PFSK-1 (cell line): ENCODE results near the gene FRMD4A.

Experiments
- FOXP2 ChIP-seq: optimal IDR thresholded peaks from 2 replicates; pipeline ENCODE3; 2011; ENCODE audit warnings: borderline replicate concordance, control low read depth, inconsistent platforms; ENCODE audit not compliant: insufficient read depth; ENCODE audit errors: extremely low read length, extremely low read depth
- POLR2AphosphoS5 ChIP-seq: IDR thresholded peaks from 2 replicates; pipeline ENCODE4 v1.6.1; 2012; ENCODE audit warnings: low read depth, mild to moderate bottlenecking, control low read depth, low read length, moderate library complexity
- SIN3A ChIP-seq: IDR thresholded peaks from 2 replicates; pipeline ENCODE4 v1.6.1; 2012; ENCODE audit warnings: mild to moderate bottlenecking, low read length, moderate library complexity, borderline replicate concordance; ENCODE audit not compliant: insufficient read depth
- TAF1 ChIP-seq: IDR thresholded peaks from 2 replicates; pipeline ENCODE4 v1.6.1; 2012; ENCODE audit warnings: low read length, control low read depth, borderline replicate concordance; ENCODE audit not compliant: insufficient read depth
- TF ChIP-seq, protein P1 (sequence below), 2 experiments: IDR thresholded peaks; 2 replicates each; pipeline versions ENCODE4 v1.6.1 to v1.8.0; 2011 to 2012; ENCODE audit warnings: low read depth in 2 of 2, low read length in 2 of 2, control low read depth in 1 of 2, inconsistent platforms in 1 of 2, mild to moderate bottlenecking in 1 of 2, moderate library complexity in 1 of 2; ENCODE audit not compliant: insufficient read depth in 1 of 2

Gene FRMD4A

DNA sequence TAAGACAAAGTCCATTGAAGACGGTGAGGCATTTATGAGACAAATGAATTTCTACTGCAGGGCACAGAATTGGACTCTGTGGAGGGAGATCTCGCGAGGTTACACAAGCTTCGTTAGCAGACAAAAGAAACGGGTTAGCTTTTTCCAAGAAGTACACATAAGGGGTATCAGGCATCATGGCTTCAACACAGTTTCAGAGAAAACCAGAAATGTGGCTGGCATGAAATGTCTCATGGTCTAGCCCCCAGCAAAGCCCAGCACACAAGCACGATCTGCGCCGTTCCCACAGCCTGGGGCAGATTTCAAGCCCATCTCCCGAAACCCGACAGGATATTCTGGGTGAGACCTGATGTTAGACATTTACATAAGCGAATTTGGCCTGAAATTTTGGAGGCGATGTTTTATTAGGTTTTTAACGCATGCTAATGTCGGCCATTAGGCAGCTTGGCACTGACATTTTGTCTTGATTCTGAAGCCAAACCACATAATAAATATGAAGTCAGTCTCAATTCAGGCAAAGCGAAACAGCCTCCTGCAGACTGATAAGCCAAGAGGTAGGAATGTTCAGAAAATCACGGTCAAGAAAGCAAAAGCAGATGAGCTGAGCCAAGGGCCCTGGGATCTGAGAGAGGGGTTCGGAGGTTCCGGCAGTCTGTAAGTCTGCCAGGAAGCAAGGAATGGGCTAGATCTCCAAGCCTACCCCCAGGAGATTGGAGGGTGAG is 503.5 kb downstream of the FRMD4A start:
- TF ChIP-seq FOXP2 (no peak), SIN3A (no peak), POLR2AphosphoS5 (no peak), TAF1 (no peak)
- TF ChIP-seq, protein P1, sequence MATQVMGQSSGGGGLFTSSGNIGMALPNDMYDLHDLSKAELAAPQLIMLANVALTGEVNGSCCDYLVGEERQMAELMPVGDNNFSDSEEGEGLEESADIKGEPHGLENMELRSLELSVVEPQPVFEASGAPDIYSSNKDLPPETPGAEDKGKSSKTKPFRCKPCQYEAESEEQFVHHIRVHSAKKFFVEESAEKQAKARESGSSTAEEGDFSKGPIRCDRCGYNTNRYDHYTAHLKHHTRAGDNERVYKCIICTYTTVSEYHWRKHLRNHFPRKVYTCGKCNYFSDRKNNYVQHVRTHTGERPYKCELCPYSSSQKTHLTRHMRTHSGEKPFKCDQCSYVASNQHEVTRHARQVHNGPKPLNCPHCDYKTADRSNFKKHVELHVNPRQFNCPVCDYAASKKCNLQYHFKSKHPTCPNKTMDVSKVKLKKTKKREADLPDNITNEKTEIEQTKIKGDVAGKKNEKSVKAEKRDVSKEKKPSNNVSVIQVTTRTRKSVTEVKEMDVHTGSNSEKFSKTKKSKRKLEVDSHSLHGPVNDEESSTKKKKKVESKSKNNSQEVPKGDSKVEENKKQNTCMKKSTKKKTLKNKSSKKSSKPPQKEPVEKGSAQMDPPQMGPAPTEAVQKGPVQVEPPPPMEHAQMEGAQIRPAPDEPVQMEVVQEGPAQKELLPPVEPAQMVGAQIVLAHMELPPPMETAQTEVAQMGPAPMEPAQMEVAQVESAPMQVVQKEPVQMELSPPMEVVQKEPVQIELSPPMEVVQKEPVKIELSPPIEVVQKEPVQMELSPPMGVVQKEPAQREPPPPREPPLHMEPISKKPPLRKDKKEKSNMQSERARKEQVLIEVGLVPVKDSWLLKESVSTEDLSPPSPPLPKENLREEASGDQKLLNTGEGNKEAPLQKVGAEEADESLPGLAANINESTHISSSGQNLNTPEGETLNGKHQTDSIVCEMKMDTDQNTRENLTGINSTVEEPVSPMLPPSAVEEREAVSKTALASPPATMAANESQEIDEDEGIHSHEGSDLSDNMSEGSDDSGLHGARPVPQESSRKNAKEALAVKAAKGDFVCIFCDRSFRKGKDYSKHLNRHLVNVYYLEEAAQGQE (IDR thresholded peaks at IDR 0.05; ENCODE audit: insufficient read depth in 1 of 2, low read depth in 2 of 2, low read length in 2 of 2), result no peak

DNA sequence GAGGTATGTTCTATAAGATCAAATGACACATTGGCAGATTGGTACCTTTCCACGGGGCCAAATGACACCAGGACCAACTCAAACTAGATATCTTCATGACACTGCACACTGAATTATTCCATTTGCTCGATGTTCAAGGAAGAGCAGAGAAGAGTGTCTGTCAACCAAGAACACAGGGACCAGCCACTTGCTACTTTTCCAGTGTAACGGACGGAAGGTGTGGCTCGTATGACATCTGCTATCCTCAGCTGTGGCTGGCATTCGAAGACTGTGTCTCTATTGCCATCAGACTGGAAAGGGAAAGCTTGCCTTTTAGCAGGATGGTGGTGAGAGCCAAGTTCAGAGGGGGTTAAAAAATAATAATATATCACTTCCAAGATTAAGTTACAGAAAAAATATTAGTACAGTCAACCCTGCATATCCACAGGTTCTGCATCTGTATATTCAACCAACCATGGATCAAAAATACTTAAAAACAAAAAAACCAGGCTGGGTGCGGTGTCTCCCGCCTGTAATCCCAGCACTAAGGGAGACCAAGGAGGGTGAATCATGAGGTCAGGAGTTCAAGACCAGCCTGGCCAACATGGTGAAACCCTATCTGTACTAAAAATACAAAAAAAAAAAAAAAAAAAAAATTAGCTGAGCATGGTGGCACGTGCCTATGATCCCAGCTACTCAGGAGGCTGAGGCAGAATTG is 506.9 kb downstream of the FRMD4A start:
- TF ChIP-seq FOXP2, result no peak
- no peak for TF ChIP-seq TAF1
- no peak for TF ChIP-seq SIN3A
- no peak for TF ChIP-seq POLR2AphosphoS5
- TF ChIP-seq, protein P1 (IDR thresholded peaks at IDR 0.05; ENCODE audit: insufficient read depth in 1 of 2, low read depth in 2 of 2, low read length in 2 of 2), result no peak

DNA sequence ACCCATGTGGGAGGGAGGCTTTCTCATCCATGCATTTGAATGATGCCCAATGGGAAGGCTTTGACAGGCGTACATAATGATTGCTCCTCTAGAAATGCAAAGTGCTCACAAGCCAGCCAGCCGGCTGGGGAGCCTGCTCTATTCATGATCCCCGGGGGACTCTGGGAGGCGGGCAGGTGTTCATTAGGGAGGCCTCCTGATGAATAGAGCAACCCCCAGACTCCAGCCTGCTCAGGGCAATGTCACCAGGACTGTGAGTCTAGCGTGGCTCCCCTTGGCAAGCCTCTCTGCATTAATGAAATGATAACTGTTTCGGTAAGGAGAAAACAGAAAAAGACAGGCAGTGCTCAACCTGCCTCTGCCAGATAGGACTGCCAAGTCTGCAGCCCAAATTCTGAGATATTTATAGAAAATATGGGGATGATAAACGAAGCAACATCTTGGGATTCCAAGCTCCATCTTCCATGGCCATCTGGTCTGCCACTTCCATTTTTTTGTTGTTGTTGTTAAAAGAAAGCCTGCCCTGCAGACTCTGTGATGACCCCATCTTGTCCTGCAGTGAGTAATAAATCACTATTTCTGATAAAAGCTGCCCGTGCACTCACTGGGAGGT is 507.5 kb downstream of the FRMD4A start:
- TF ChIP-seq TAF1 (no peak), FOXP2 (no peak), SIN3A (no peak)

DNA sequence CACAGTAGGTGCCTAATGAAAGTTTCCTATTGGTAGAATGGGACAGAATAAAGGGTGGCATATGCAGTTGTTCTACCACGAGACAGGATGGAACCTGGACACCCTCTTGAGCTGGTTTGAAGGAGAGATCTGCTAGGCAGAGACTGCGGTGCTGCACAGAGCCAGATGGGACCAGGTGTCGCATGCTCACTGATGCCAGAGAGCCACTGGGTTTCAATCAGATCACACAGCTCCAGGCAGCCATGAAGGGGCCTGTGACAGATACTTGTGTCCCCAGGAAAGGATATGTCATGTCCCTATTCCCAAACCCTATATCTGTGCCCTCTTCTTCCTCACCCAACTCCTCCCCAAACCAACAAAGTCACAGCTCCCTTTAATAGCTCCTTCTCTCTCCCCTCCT is 508.2 kb downstream of the FRMD4A start:
- TF ChIP-seq POLR2AphosphoS5, result no peak
- no peak for TF ChIP-seq FOXP2
- no peak for TF ChIP-seq SIN3A
- no peak for TF ChIP-seq TAF1
- TF ChIP-seq, protein P1 (IDR thresholded peaks at IDR 0.05; ENCODE audit: insufficient read depth in 1 of 2, low read depth in 2 of 2, low read length in 2 of 2), result no peak

DNA sequence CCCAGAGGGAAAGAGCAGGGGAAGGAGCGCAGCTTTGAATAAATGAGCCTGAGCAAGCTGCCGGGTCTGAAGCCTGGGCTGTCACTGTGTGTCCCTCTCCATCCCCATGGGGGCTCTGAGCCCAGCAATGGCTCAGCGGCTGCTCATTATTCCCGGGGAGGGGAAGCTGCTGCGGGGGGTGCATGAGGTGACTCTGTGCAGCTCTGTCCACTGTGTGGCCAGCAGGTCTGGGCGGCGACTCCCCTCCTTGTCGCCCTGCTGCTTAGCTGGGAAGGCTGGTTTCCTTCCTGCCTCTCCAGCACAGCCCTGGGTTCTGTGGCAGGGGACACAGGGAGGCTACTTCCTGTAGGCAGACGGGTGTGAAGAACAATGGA is 509.8 kb downstream of the FRMD4A start:
- TF ChIP-seq, protein P1 (IDR thresholded peaks at IDR 0.05; ENCODE audit: insufficient read depth in 1 of 2, low read depth in 2 of 2, low read length in 2 of 2), result no peak
- TF ChIP-seq POLR2AphosphoS5 (no peak), FOXP2 (no peak), TAF1 (no peak)
